MM.1S (cell line): ENCODE measurements around the gene SYNE2.

ENCODE experiments used
- DNase-seq: peaks from one replicate; pipeline ENCODE4 v3.0.0-alpha.2; 2015
- H2AFZ ChIP-seq: fragments of 300-600 bp; sonication (generic); 2 replicates; pipeline ENCODE4 v1.6.0; 2016; ENCODE audit warnings: antibody characterized with exemption, low read length
- H3F3A ChIP-seq: fragments of 300-600 bp; sonication (generic); 2 replicates; pipeline ENCODE4 v1.6.1; 2016; ENCODE audit warnings: mild to moderate bottlenecking, antibody characterized with exemption, low read length, moderate library complexity, mixed read lengths; ENCODE audit not compliant: insufficient read depth
- H3K27ac ChIP-seq: fragments of 300-600 bp; sonication (generic); 2 replicates; pipeline ENCODE4 v1.5.1; 2016; ENCODE audit warnings: mild to moderate bottlenecking, low read length
- H3K27me3 ChIP-seq: fragments of 300-600 bp; sonication (generic); replicated peaks from 2 replicates; pipeline ENCODE4 v1.6.0; 2016; ENCODE audit warnings: low read length; ENCODE audit not compliant: insufficient read depth
- H3K36me3 ChIP-seq: fragments of 300-600 bp; sonication (generic); replicated peaks from 2 replicates; pipeline ENCODE4 v1.6.1; 2016; ENCODE audit warnings: mild to moderate bottlenecking, low read length, mixed read lengths; ENCODE audit not compliant: insufficient read depth
- H3K4me1 ChIP-seq: fragments of 300-600 bp; sonication (generic); 2 replicates; pipeline ENCODE4 v1.6.1; 2016; ENCODE audit warnings: low read length, mixed read lengths
- H3K4me2 ChIP-seq: fragments of 300-600 bp; sonication (generic); 2 replicates; pipeline ENCODE4 v1.6.0; 2016; ENCODE audit warnings: low read depth, low read length
- H3K4me3 ChIP-seq: fragments of 300-600 bp; sonication (generic); 2 replicates; pipeline ENCODE4 v1.5.1; 2016; ENCODE audit warnings: low read length, mixed read lengths
- H3K79me2 ChIP-seq: fragments of 300-600 bp; sonication (generic); 2 replicates; pipeline ENCODE4 v1.6.1; 2016; ENCODE audit warnings: mixed run types, low read length, mixed read lengths
- H3K9ac ChIP-seq: fragments of 300-600 bp; sonication (generic); 2 replicates; pipeline ENCODE4 v1.6.1; 2016; ENCODE audit warnings: low read length, mixed read lengths
- H3K9me2 ChIP-seq: fragments of 300-600 bp; sonication (generic); replicated peaks from 2 replicates; pipeline ENCODE4 v1.6.1; 2016; ENCODE audit warnings: mild to moderate bottlenecking, low read length, mixed read lengths; ENCODE audit not compliant: insufficient read depth
- H3K9me3 ChIP-seq: fragments of 300-600 bp; sonication (generic); replicated peaks from 2 replicates; pipeline ENCODE4 v1.6.1; 2016; ENCODE audit warnings: mild to moderate bottlenecking, low read length, mixed read lengths; ENCODE audit not compliant: insufficient read depth
- H4K20me1 ChIP-seq: fragments of 300-600 bp; sonication (generic); 2 replicates; pipeline ENCODE4 v1.6.1; 2016; ENCODE audit warnings: mild to moderate bottlenecking, low read length, moderate library complexity, mixed read lengths; ENCODE audit not compliant: insufficient read depth
- CTCF ChIP-seq: fragments of 300-600 bp; sonication (generic); IDR thresholded peaks from 2 replicates; pipeline ENCODE4 v1.5.1; 2016; ENCODE audit warnings: antibody characterized with exemption, low read length, mixed read lengths
- EZH2 ChIP-seq: fragments of 300-600 bp; sonication (generic); optimal IDR thresholded peaks from 2 replicates; pipeline ENCODE3; 2017; ENCODE audit warnings: low read depth, mild to moderate bottlenecking, antibody characterized with exemption, low read length, mixed read lengths
- EZH2phosphoT487 ChIP-seq: fragments of 300-600 bp; sonication (generic); IDR thresholded peaks from 2 replicates; pipeline ENCODE4 v1.6.1; 2018; ENCODE audit warnings: antibody characterized with exemption, low read length

Gene SYNE2

GRCh38 chr14:64221391-64222003 lies 368.7 kb downstream of the SYNE2 start:
- no peaks in the 10 kb centered on the region for H3K79me2 ChIP-seq
- H3K36me3 ChIP-seq: no peaks in the 10 kb centered on the region
- no peaks in the 10 kb centered on the region for H3K9me3 ChIP-seq

GRCh38 chr14:64225151-64225757 lies 372.4 kb downstream of the SYNE2 start:
- Histone ChIP-seq H3K9me3 (no peaks in the 10 kb centered on the region), H4K20me1 (no peaks in the 10 kb centered on the region), H3K4me2 (no peak overlapping the region), H3K9me2 (no peaks in the 10 kb centered on the region), H3K4me1 (no peaks in the 10 kb centered on the region), H2AFZ (no peak overlapping the region), H3K36me3 (no peaks in the 10 kb centered on the region), H3F3A (no peaks in the 10 kb centered on the region), H3K4me3 (no peak overlapping the region), H3K9ac (no peak overlapping the region), H3K27ac (no peak overlapping the region), H3K79me2 (no peaks in the 10 kb centered on the region), H3K27me3 (no peaks in the 10 kb centered on the region)
- DNase-seq: no peak
- TF ChIP-seq EZH2phosphoT487: no peak
- no peak for TF ChIP-seq CTCF
- no peak for TF ChIP-seq EZH2

More at GRCh38 chr14:64221391-64222003, 368.7 kb downstream of the SYNE2 start:
- H2AFZ ChIP-seq: no peak overlapping the region
- peaks cover 9% of the 10 kb centered on the region; the same call in 1 of the 2 replicates for H3F3A ChIP-seq
- H4K20me1 ChIP-seq: no peaks in the 10 kb centered on the region
- H3K9ac ChIP-seq: no peak overlapping the region
- no peak overlapping the region for H3K27ac ChIP-seq
- no peak overlapping the region for H3K4me2 ChIP-seq
- TF ChIP-seq EZH2phosphoT487: no peak
- TF ChIP-seq EZH2: no peak
- TF ChIP-seq CTCF: no peak
- peaks cover 18% of the 10 kb centered on the region for H3K4me1 ChIP-seq
- H3K27me3 ChIP-seq: no peaks in the 10 kb centered on the region
- no peak overlapping the region for H3K4me3 ChIP-seq
- DNase-seq: no peak
- H3K9me2 ChIP-seq: no peaks in the 10 kb centered on the region

GRCh38 chr14:64227856-64228255 lies 375.1 kb downstream of the SYNE2 start:
- no peaks in the 10 kb centered on the region for H3F3A ChIP-seq
- no peaks in the 10 kb centered on the region for H3K27me3 ChIP-seq
- H4K20me1 ChIP-seq: no peaks in the 10 kb centered on the region
- H3K9me3 ChIP-seq: no peaks in the 10 kb centered on the region
- H3K9ac ChIP-seq: no peak overlapping the region
- no peaks in the 10 kb centered on the region for H3K36me3 ChIP-seq
- no peak overlapping the region for H3K4me3 ChIP-seq
- H2AFZ ChIP-seq: no peak overlapping the region
- no peak for DNase-seq
- H3K79me2 ChIP-seq: no peaks in the 10 kb centered on the region
- no peaks in the 10 kb centered on the region for H3K9me2 ChIP-seq
- no peak for TF ChIP-seq EZH2
- TF ChIP-seq CTCF: no peak
- TF ChIP-seq EZH2phosphoT487: no peak
- H3K4me1 ChIP-seq: no peaks in the 10 kb centered on the region
- H3K4me2 ChIP-seq: no peak overlapping the region
- no peak overlapping the region for H3K27ac ChIP-seq
